Endometrial microvascular endothelial cells (primary cell): Measurements from ENCODE around the gene SERPINE1. TPM values are rescaled to one million over a fixed set of nuclear protein-coding genes. Genes with fewer than 3 reads are reported as not detected.
"Not testable (repeated sequence)": the region's sequence is repeated elsewhere in the genome, so short reads cannot be mapped to it uniquely, and the experiment has no call there.

Source experiments
- in situ Hi-C: cut with HindIII; loops from 2 replicates; pipeline ENCODE4 v1.10.0; 2017; ENCODE audit warnings: low sequenced_read_pairs, low pct_unique_long_range_greater_than_20kb; ENCODE audit errors: inconsistent ontology term
- total RNA-seq: library from RNA; depleted of rRNA; stranded (reverse); fragments of >200 nt; gene quantifications from one replicate; pipeline ENCODE4 v1.2.3, GENCODE V29; 2015; ENCODE audit errors: inconsistent ontology term

The SERPINE1 gene
- total RNA-seq, 1 donor from 2014 or later = 2,363 TPM

GRCh38 chr7:101099969-101100781 is 26.7 kb upstream of the SERPINE1 start:
- in situ Hi-C loops = no loop called here

GRCh38 chr7:101100858-101101847 is 25.8 kb upstream of the SERPINE1 start:
- in situ Hi-C loops = no loop called here

- in situ Hi-C loops = no loop called here
Measured at GRCh38 chr7:101102026-101102425, 24.9 kb upstream of the SERPINE1 start.

- in situ Hi-C loops = not testable (repeated sequence)
Measured at GRCh38 chr7:101103701-101104100, 23.2 kb upstream of the SERPINE1 start.

GRCh38 chr7:101104193-101104713 is 22.7 kb upstream of the SERPINE1 start:
- in situ Hi-C loops = no loop called here

GRCh38 chr7:101104799-101105198 is 22.1 kb upstream of the SERPINE1 start:
- in situ Hi-C loops = no loop called here

GRCh38 chr7:101105248-101105647 is 21.7 kb upstream of the SERPINE1 start:
- in situ Hi-C loops = not testable (repeated sequence)

GRCh38 chr7:101106386-101106785 is 20.5 kb upstream of the SERPINE1 start:
- in situ Hi-C loops = no loop called here

GRCh38 chr7:101108330-101108857 is 18.5 kb upstream of the SERPINE1 start:
- in situ Hi-C loops = no loop called here

- in situ Hi-C loops = no loop called here
Measured at GRCh38 chr7:101108961-101109360, 17.9 kb upstream of the SERPINE1 start.

- in situ Hi-C loops = no loop called here
Measured at GRCh38 chr7:101109368-101109767, 17.5 kb upstream of the SERPINE1 start.

GRCh38 chr7:101111261-101111660 is 15.6 kb upstream of the SERPINE1 start:
- in situ Hi-C loops = no loop called here

GRCh38 chr7:101112233-101112632 is 14.7 kb upstream of the SERPINE1 start:
- in situ Hi-C loops = no loop called here

GRCh38 chr7:101113140-101113539 is 13.8 kb upstream of the SERPINE1 start:
- in situ Hi-C loops = not testable (repeated sequence)

- in situ Hi-C loops = no loop called here
Measured at GRCh38 chr7:101113836-101114235, 13.1 kb upstream of the SERPINE1 start.

- in situ Hi-C loops = no loop called here
Measured at GRCh38 chr7:101114492-101114891, 12.4 kb upstream of the SERPINE1 start.

- in situ Hi-C loops = no loop called here
Measured at GRCh38 chr7:101115215-101115614, 11.7 kb upstream of the SERPINE1 start.

- in situ Hi-C loops = no loop called here
Measured at GRCh38 chr7:101116898-101117297, 10.0 kb upstream of the SERPINE1 start.

GRCh38 chr7:101118856-101119255 is 8.0 kb upstream of the SERPINE1 start:
- in situ Hi-C loops = no loop called here
